HepG2 (cell line): ENCODE measurements around the gene TP53BP2. TPM values are rescaled to one million over a fixed set of nuclear protein-coding genes. Genes with fewer than 3 reads are reported as not detected.

Source experiments
- ATAC-seq: fragments of 200-7000 bp; cut with Tn5 transposase; 3 replicates; pipeline ENCODE4 v1.9.1; 2020; ENCODE audit warnings: mild to moderate bottlenecking, moderate library complexity
- BruUV-seq: library from RNA; stranded (reverse); fragments of 400-500 nt; replicated peaks from 2 replicates; lab custom pipeline; 2021; lab: Mats Ljungman, UMichigan
- CTCF ChIA-PET: fragments of 300-600 bp; formaldehyde crosslinking; extraction: SDS; loops from one replicate; lab custom pipeline; 2021; ENCODE audit warnings: low total read pairs, inconsistent platforms, low intra/inter-chr PET ratio; lab: Yijun Ruan, JAX
- POLR2A ChIA-PET: fragments of 350-600 bp; sonication (Branson Sonifier 250); formaldehyde crosslinking; loops from one replicate; lab custom pipeline; 2020; ENCODE audit warnings: antibody characterized with exemption, inconsistent platforms; lab: Yijun Ruan, JAX
- DNase-seq: peaks from one replicate; pipeline ENCODE4 v3.0.0-alpha.2; 2015; ENCODE audit warnings: low spot score
- FAIRE-seq: peaks from 3 replicates; lab custom pipeline; 2011; peaks lifted over from hg19 to GRCh38; lab: Jason Lieb, UNC
- H2AFZ ChIP-seq: one replicate; pipeline ENCODE4 v1.6.1; 2011; ENCODE audit warnings: low read length, inconsistent platforms
- H3K27ac ChIP-seq: fragments of 300-600 bp; 3 replicates; pipeline ENCODE4 v1.8.0; 2011; ENCODE audit warnings: mixed run types, mild to moderate bottlenecking, mixed read lengths, low read length, inconsistent platforms; ENCODE audit not compliant: insufficient read depth; ENCODE audit errors: extremely low read length
- H3K27me3 ChIP-seq, 2 experiments: fragments of 200-600 bp in 1 of 2; 2 replicates in 1 of 2; 3 replicates in 1 of 2; pipeline versions ENCODE4 v1.6.0 to v1.8.0; 2011; ENCODE audit warnings: low read length in 2 of 2, mild to moderate bottlenecking in 2 of 2, moderate library complexity in 2 of 2, inconsistent platforms in 1 of 2; ENCODE audit not compliant: insufficient read depth in 2 of 2, control insufficient read depth in 1 of 2
- H3K36me3 ChIP-seq, 2 experiments: fragments of 200-600 bp in 1 of 2; replicated peaks in 1 of 2; 2 replicates in 1 of 2; 3 replicates in 1 of 2; pipeline versions ENCODE4 v1.5.1 to v1.8.0; 2011; ENCODE audit warnings: low read length in 2 of 2, inconsistent platforms in 1 of 2; ENCODE audit not compliant: insufficient read depth in 2 of 2, control insufficient read depth in 1 of 2
- H3K4me1 ChIP-seq: 2 replicates; pipeline ENCODE4 v1.5.1; 2012; ENCODE audit warnings: low read length, inconsistent platforms; ENCODE audit not compliant: insufficient read depth
- H3K4me2 ChIP-seq: 2 replicates; pipeline ENCODE4 v1.6.0; 2011; ENCODE audit warnings: low read depth, low read length, inconsistent platforms
- H3K4me3 ChIP-seq, 3 experiments: fragments of 200-600 bp in 1 of 3; sonication (generic), shearing (Covaris generic) in 1 of 3; replicated peaks in 1 of 3; 2 replicates each; pipeline ENCODE4 v1.5.1; 2011 to 2016; ENCODE audit warnings: low read length in 3 of 3, inconsistent platforms in 2 of 3, low read depth in 2 of 3, mild to moderate bottlenecking in 2 of 3, control low read depth in 1 of 3, mixed read lengths in 1 of 3; ENCODE audit not compliant: insufficient read depth in 1 of 3
- H3K79me2 ChIP-seq: one replicate; pipeline ENCODE4 v1.6.1; 2011; ENCODE audit warnings: low read length, inconsistent platforms; ENCODE audit not compliant: insufficient read depth
- H3K9ac ChIP-seq: 2 replicates; pipeline ENCODE4 v1.6.0; 2011; ENCODE audit warnings: mild to moderate bottlenecking, low read depth, low read length, inconsistent platforms; ENCODE audit not compliant: insufficient read depth
- H3K9me3 ChIP-seq: 2 replicates; pipeline ENCODE4 v1.5.1; 2012; ENCODE audit warnings: mild to moderate bottlenecking, low read length
- H4K20me1 ChIP-seq: 2 replicates; pipeline ENCODE4 v1.6.0; 2011; ENCODE audit warnings: inconsistent platforms, mild to moderate bottlenecking, low read length, moderate library complexity; ENCODE audit not compliant: insufficient read depth
- CHCHD3 ChIP-seq: sonication (generic); formaldehyde crosslinking; IDR thresholded peaks from 2 replicates; pipeline ENCODE4 v1.8.0; 2022; ENCODE audit warnings: mild to moderate bottlenecking, missing genetic modification reagents, moderate library complexity
- FOSL1 ChIP-seq: sonication (generic); formaldehyde crosslinking; IDR thresholded peaks from 2 replicates; pipeline ENCODE4 v1.9.0; 2021; ENCODE audit warnings: missing genetic modification reagents, borderline replicate concordance
- MXI1 ChIP-seq: IDR thresholded peaks from 3 replicates; pipeline ENCODE4 v1.6.1; 2012; ENCODE audit warnings: low read depth, low read length, inconsistent platforms, borderline replicate concordance
- SRSF1 ChIP-seq: fragments of 200-400 bp; formaldehyde crosslinking; optimal IDR thresholded peaks from 2 replicates; pipeline ENCODE3; 2017; ENCODE audit warnings: mild to moderate bottlenecking, low read depth, low read length, moderate library complexity
- STAT5B ChIP-seq: sonication (generic); formaldehyde crosslinking; IDR thresholded peaks from 2 replicates; pipeline ENCODE4 v1.4.0; 2020; ENCODE audit warnings: missing genetic modification reagents
- ZNF33B ChIP-seq: sonication (generic); formaldehyde crosslinking; IDR thresholded peaks from 2 replicates; pipeline ENCODE4 v1.5.1; 2020; ENCODE audit warnings: mild to moderate bottlenecking, missing genetic modification reagents
- ZNF563 ChIP-seq: sonication (generic); formaldehyde crosslinking; IDR thresholded peaks from 2 replicates; pipeline ENCODE4 v1.8.0; 2022; ENCODE audit warnings: mild to moderate bottlenecking, moderate library complexity, missing genetic modification reagents
- WGBS: methylation state at CpG from one replicate; pipeline ENCODE4 v1.1.6; 2017; ENCODE audit warnings: low lambda C conversion rate; 5-methylcytosine and 5-hydroxymethylcytosine counted together
- in situ Hi-C: cut with HindIII; loops from 2 replicates; pipeline ENCODE4 v1.10.0; 2017; ENCODE audit warnings: low pct_unique_long_range_greater_than_20kb; ENCODE audit not compliant: extremely low pct_ligation_motif_present
- intact Hi-C: fragments of 100-400 bp; cut with micrococcal nuclease; formaldehyde crosslinking; loops from one replicate; pipeline ENCODE4 v1.10.0; 2022; ENCODE audit not compliant: unreplicated experiment
- polyA plus RNA-seq, 8 experiments: library from polyadenylated mRNA; depleted of rRNA in 3 of 8; stranded (reverse) in 7 of 8; unstranded in 1 of 8; fragments of >200 nt; fragmentation: Illumina TruSeq in 4 of 8; extraction: Trizol in 4 of 8; gene quantifications; 2 replicates each; pipeline versions ENCODE4 v1.2.1 to v1.2.3, GENCODE V29; 2011 to 2016; ENCODE audit warnings: low read depth in 4 of 8, missing spikeins in 1 of 8, mixed read lengths in 1 of 8; ENCODE audit not compliant: insufficient read depth in 1 of 8
- total RNA-seq, 5 experiments: library from RNA; depleted of rRNA; stranded (reverse); fragments of >200 nt; fragmentation: Illumina TruSeq; extraction: Trizol; gene quantifications; 2 replicates each; pipeline ENCODE4 v1.2.3, GENCODE V29; 2016; ENCODE audit warnings: low read depth in 1 of 5
- TF ChIP-seq, protein P1 (sequence below): sonication (generic); formaldehyde crosslinking; IDR thresholded peaks from 2 replicates; pipeline ENCODE4 v1.5.1; 2020; ENCODE audit warnings: mild to moderate bottlenecking, missing genetic modification reagents

The TP53BP2 gene
- total and polyA plus RNA-seq, 2 of the 13 experiments (the other 11 are each of a cell fraction or from before 2014, with no cell fraction given): 10.0 to 14.0 TPM

DNA sequence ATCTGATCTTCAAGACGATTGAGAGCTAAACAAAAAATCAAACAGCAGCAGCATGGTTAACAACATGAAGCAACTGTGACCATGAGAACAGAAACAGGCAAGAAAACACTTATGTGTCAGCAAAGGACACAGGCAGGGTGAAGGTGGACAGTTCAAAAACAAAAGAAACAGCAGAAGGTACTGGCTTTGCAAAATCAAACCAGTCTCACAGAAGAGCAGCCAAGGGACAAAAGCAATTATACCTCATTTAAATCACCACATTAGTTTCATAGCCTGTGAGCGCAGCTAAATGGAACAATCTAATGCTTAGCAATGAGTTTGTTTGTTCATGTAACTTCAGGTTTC lies 74.3 kb downstream of the TP53BP2 start:
- no peak for TF ChIP-seq SRSF1
- TF ChIP-seq, protein P1, sequence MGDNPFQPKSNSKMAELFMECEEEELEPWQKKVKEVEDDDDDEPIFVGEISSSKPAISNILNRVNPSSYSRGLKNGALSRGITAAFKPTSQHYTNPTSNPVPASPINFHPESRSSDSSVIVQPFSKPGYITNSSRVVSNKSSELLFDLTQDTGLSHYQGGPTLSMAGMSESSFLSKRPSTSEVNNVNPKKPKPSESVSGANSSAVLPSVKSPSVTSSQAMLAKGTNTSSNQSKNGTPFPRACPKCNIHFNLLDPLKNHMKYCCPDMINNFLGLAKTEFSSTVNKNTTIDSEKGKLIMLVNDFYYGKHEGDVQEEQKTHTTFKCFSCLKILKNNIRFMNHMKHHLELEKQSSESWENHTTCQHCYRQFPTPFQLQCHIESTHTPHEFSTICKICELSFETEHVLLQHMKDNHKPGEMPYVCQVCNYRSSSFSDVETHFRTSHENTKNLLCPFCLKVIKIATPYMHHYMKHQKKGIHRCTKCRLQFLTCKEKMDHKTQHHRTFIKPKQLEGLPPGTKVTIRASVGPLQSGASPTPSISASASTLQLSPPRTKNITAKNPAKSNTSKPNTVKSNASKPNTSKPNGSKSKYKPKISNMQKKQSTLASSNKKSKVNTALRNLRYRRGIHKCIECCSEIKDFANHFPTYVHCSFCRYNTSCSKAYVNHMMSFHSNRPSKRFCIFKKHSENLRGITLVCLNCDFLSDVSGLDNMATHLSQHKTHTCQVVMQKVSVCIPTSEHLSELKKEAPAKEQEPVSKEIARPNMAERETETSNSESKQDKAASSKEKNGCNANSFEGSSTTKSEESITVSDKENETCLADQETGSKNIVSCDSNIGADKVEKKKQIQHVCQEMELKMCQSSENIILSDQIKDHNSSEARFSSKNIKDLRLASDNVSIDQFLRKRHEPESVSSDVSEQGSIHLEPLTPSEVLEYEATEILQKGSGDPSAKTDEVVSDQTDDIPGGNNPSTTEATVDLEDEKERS (CRISPR knock-in tag): no peak
- no peak for TF ChIP-seq STAT5B (CRISPR knock-in tag)
- TF ChIP-seq CHCHD3 (CRISPR knock-in tag): no peak
- no peak for TF ChIP-seq ZNF33B (CRISPR knock-in tag)
- TF ChIP-seq FOSL1 (CRISPR knock-in tag): no peak
- TF ChIP-seq MXI1: no peak
- no peak for TF ChIP-seq ZNF563 (CRISPR knock-in tag)
- Histone ChIP-seq H3K4me3 (no peak overlapping the region), H3K36me3 (peaks cover 0 to 11% of the 10 kb centered on the region in 2 experiments; a peak in 2 of 5 replicates), H2AFZ (no peak overlapping the region), H3K27me3 (no peaks in the 10 kb centered on the region), H3K79me2 (no peaks in the 10 kb centered on the region), H3K9ac (no peak overlapping the region), H3K9me3 (no peaks in the 10 kb centered on the region), H3K4me2 (no peak overlapping the region), H4K20me1 (no peaks in the 10 kb centered on the region), H3K4me1 (peaks cover 2% of the 10 kb centered on the region), H3K27ac (no peak overlapping the region)
- 96% methylated on average over 2 of the region's 2 CpGs for WGBS
- no peak for ATAC-seq
- intact Hi-C loops: no loop called here
- BruUV-seq: no TSS peak
- ChIA-PET CTCF (no interaction called here), POLR2A (no interaction called here)
- in situ Hi-C loops: no loop called here
- DNase-seq: no peak
- no peak for FAIRE-seq
